GM12878 (cell line): ENCODE results near the gene TBC1D30. TPM values are rescaled to one million over a fixed set of nuclear protein-coding genes. Genes with fewer than 3 reads are reported as not detected.

Experiments
- ATAC-seq: fragments of 200-7000 bp; cut with Tn5 transposase; 3 replicates; pipeline ENCODE4 v1.9.1; 2020; ENCODE audit warnings: mild to moderate bottlenecking, moderate library complexity
- BruUV-seq: library from RNA; stranded (reverse); fragments of 400-500 nt; replicated peaks from 2 replicates; lab custom pipeline; 2021; lab: Mats Ljungman, UMichigan
- CTCF ChIA-PET: fragments of 300-600 bp; sonication (Branson Sonifier 250); formaldehyde crosslinking; extraction: SDS; loops from one replicate; lab custom pipeline; 2021; ENCODE audit warnings: inconsistent platforms; lab: Yijun Ruan, JAX
- POLR2A ChIA-PET: fragments of 350-600 bp; formaldehyde crosslinking; extraction: SDS; loops from one replicate; lab custom pipeline; 2021; ENCODE audit warnings: inconsistent platforms; lab: Charles Lee
- RAD21 ChIA-PET: fragments of 300-600 bp; sonication (Branson Sonifier 250); formaldehyde crosslinking; loops from one replicate; lab custom pipeline; 2023; ENCODE audit warnings: antibody characterized with exemption; ENCODE audit not compliant: unreplicated experiment; lab: Charles Lee
- SMC1A ChIA-PET: fragments of 300-600 bp; sonication (Branson Sonifier 250); formaldehyde crosslinking; loops from one replicate; lab custom pipeline; 2023; ENCODE audit not compliant: unreplicated experiment, uncharacterized antibody; lab: Charles Lee
- DNase-seq: peaks from one replicate; pipeline ENCODE4 v3.0.0-alpha.2; 2011; ENCODE audit warnings: low read depth, low spot score
- FAIRE-seq: peaks from 3 replicates; lab custom pipeline; 2011; peaks lifted over from hg19 to GRCh38; lab: Jason Lieb, UNC
- H2AFZ ChIP-seq: 2 replicates; pipeline ENCODE4 v1.6.0; 2011; ENCODE audit warnings: low read depth, low read length, control low read depth; ENCODE audit not compliant: control insufficient read depth
- H3K27ac ChIP-seq: 2 replicates; pipeline ENCODE4 v1.5.1; 2011; ENCODE audit warnings: control low read depth; ENCODE audit not compliant: control insufficient read depth, insufficient read depth
- H3K27me3 ChIP-seq, 2 experiments: replicated peaks in 1 of 2; 2 replicates each; pipeline versions ENCODE4 v1.6.0 to v1.6.1; 2011; ENCODE audit warnings: low read length in 1 of 2; ENCODE audit not compliant: control insufficient read depth in 2 of 2, insufficient read depth in 2 of 2
- H3K36me3 ChIP-seq, 2 experiments: 2 replicates each; pipeline ENCODE4 v1.5.1; 2011; ENCODE audit warnings: low read length in 1 of 2; ENCODE audit not compliant: control insufficient read depth in 2 of 2, insufficient read depth in 2 of 2
- H3K4me1 ChIP-seq: 2 replicates; pipeline ENCODE4 v1.6.1; 2011; ENCODE audit warnings: mild to moderate bottlenecking, low read length, moderate library complexity, mixed read lengths; ENCODE audit not compliant: control insufficient read depth, insufficient read depth
- H3K4me2 ChIP-seq: 2 replicates; pipeline ENCODE4 v1.6.0; 2011; ENCODE audit warnings: control low read depth; ENCODE audit not compliant: control insufficient read depth, insufficient read depth
- H3K4me3 ChIP-seq: fragments of 200-600 bp; sonication (generic); 2 replicates; pipeline ENCODE4 v1.5.1; 2016
- H3K79me2 ChIP-seq: 2 replicates; pipeline ENCODE4 v1.6.0; 2011; ENCODE audit warnings: low read length; ENCODE audit not compliant: control insufficient read depth, insufficient read depth
- H3K9ac ChIP-seq: 2 replicates; pipeline ENCODE4 v1.8.0; 2011; ENCODE audit warnings: low read length, control low read depth, mixed read lengths; ENCODE audit not compliant: control insufficient read depth, insufficient read depth
- H3K9me3 ChIP-seq: replicated peaks from 3 replicates; pipeline ENCODE4 v1.5.1; 2011; ENCODE audit warnings: mild to moderate bottlenecking, low read length; ENCODE audit not compliant: control insufficient read depth, insufficient read depth
- H4K20me1 ChIP-seq: 2 replicates; pipeline ENCODE4 v1.6.0; 2011; ENCODE audit not compliant: control insufficient read depth, insufficient read depth
- FOXM1 ChIP-seq: IDR thresholded peaks from 2 replicates; pipeline ENCODE4 v1.6.1; 2012; ENCODE audit warnings: low read depth, mild to moderate bottlenecking, inconsistent platforms, low read length, moderate library complexity
- GABPA ChIP-seq: IDR thresholded peaks from 2 replicates; pipeline ENCODE4 v1.6.1; 2014; ENCODE audit warnings: antibody characterized with exemption, low read depth, mild to moderate bottlenecking, inconsistent platforms
- MEF2B ChIP-seq: fragments of 450-650 bp; IDR thresholded peaks from 2 replicates; pipeline ENCODE4 v1.6.1; 2018; ENCODE audit warnings: mild to moderate bottlenecking, moderate library complexity; ENCODE audit not compliant: partially characterized antibody, poor library complexity, severe bottlenecking
- MLLT1 ChIP-seq: fragments of 450-650 bp; IDR thresholded peaks from 2 replicates; pipeline ENCODE4 v1.6.1; 2016; ENCODE audit warnings: mild to moderate bottlenecking
- POLR2AphosphoS5 ChIP-seq: IDR thresholded peaks from 2 replicates; pipeline ENCODE4 v1.6.1; 2011; ENCODE audit warnings: mild to moderate bottlenecking, low read length, inconsistent platforms
- RAD21 ChIP-seq: IDR thresholded peaks from 2 replicates; pipeline ENCODE4 v1.6.1; 2011; ENCODE audit warnings: mild to moderate bottlenecking, low read depth, low read length, moderate library complexity; ENCODE audit not compliant: insufficient read depth
- RB1 ChIP-seq: fragments of 450-650 bp; formaldehyde crosslinking; IDR thresholded peaks from 2 replicates; pipeline ENCODE4 v1.6.1; 2017; ENCODE audit warnings: mild to moderate bottlenecking, borderline replicate concordance
- SKIL ChIP-seq: fragments of 450-650 bp; IDR thresholded peaks from 2 replicates; pipeline ENCODE4 v1.6.1; 2017; ENCODE audit warnings: mild to moderate bottlenecking, low read depth, inconsistent platforms; ENCODE audit not compliant: poor library complexity, severe bottlenecking
- ZNF207 ChIP-seq: fragments of 450-650 bp; IDR thresholded peaks from 2 replicates; pipeline ENCODE4 v1.6.1; 2014; ENCODE audit warnings: antibody characterized with exemption, mild to moderate bottlenecking, borderline replicate concordance
- WGBS: methylation state at CpG from one replicate; pipeline ENCODE4 v1.1.6; 2016; ENCODE audit warnings: low lambda C conversion rate; ENCODE audit not compliant: insufficient replicate concordance, insufficient coverage; ENCODE audit errors: missing lambda C conversion rate; 5-methylcytosine and 5-hydroxymethylcytosine counted together
- in situ Hi-C: fragments of 300-500 bp; cut with MboI; formaldehyde crosslinking; loops from 9 replicates; pipeline ENCODE4 v1.14.3; 2018; ENCODE audit warnings: mixed read lengths
- intact Hi-C: fragments of 100-400 bp; cut with micrococcal nuclease; formaldehyde crosslinking; loops from one replicate; pipeline ENCODE4 v1.14.2; 2022; ENCODE audit not compliant: unreplicated experiment
- polyA plus RNA-seq, 11 experiments: library from polyadenylated mRNA; depleted of rRNA in 4 of 11; unstranded in 6 of 11; stranded (reverse) in 5 of 11; fragments of >200 nt; fragmentation: Nextera tagmentation in 4 of 11; fragmentation: Illumina TruSeq in 1 of 11; extraction: Ambion mirVana in 4 of 11; extraction: Trizol in 1 of 11; gene quantifications; 1 replicate in 1 of 11; 2 replicates in 10 of 11; pipeline versions ENCODE4 v1.2.1 to v1.2.3, GENCODE V29; 2011 to 2016; ENCODE audit warnings: inconsistent platforms in 2 of 11, missing spikeins in 2 of 11, low read depth in 1 of 11
- total RNA-seq, 4 experiments: library from RNA; depleted of rRNA in 3 of 4; stranded (reverse); fragments of >200 nt in 3 of 4; fragmentation: Illumina TruSeq in 1 of 4; extraction: Trizol in 1 of 4; gene quantifications; 2 replicates each; pipeline versions ENCODE4 v1.2.1 to v1.2.3, GENCODE V29; 2013 to 2021

The TBC1D30 gene
- total and polyA plus RNA-seq, 10 of the 15 experiments (the other 5 are each of a cell fraction or from before 2014, with no cell fraction given): 1.2 to 23.3 (median 11.1) TPM

- ChIA-PET CTCF (interaction anchor here (0.6 to 14.2 kb wide), 26 partner anchors 8 to 1519 kb away, joined by 3 to 192 read pairs (median 5); no protein-coding TSS in a partner anchor), RAD21 (interaction anchor here (0.8 to 6.3 kb wide), 16 partner anchors 7 to 349 kb away, joined by 3 to 96 read pairs (median 6); no protein-coding TSS in a partner anchor), SMC1A (interaction anchor here (0.7 to 8.0 kb wide), 21 partner anchors 7 to 416 kb away, joined by 3 to 110 read pairs (median 4); no protein-coding TSS in a partner anchor), POLR2A (no interaction called here)
- Histone ChIP-seq H2AFZ (peak overlapping the region; percentile 26; the same call in 1 of the 2 replicates), H3K4me3 (no peak overlapping the region), H3K4me2 (no peak overlapping the region), H3K4me1 (peaks cover 26% of the 10 kb centered on the region), H3K36me3 (no peaks in the 10 kb centered on the region), H3K27ac (peak overlapping the region; percentile 41), H3K9me3 (no peaks in the 10 kb centered on the region; the same call in 2 of the 3 replicates), H4K20me1 (no peaks in the 10 kb centered on the region), H3K79me2 (peaks cover 8% of the 10 kb centered on the region), H3K27me3 (no peaks in the 10 kb centered on the region), H3K9ac (no peak overlapping the region)
- no TSS peak for BruUV-seq
- intact Hi-C loops (loop anchor here (2.0 to 10.0 kb wide), 6 partner anchors 88 to 1165 kb away; no protein-coding TSS in a partner anchor), in situ Hi-C loops (loop anchor here (5.0 to 10.0 kb wide), 4 partner anchors 87 to 1215 kb away; no protein-coding TSS in a partner anchor)
- 0 out of 2 replicates have a peak, but pooled peaks have one; percentile 16 for TF ChIP-seq POLR2AphosphoS5
- no peak for TF ChIP-seq MEF2B
- 38% methylated on average over 11 of the region's 11 CpGs for WGBS
- DNase-seq: no peak
- no peak for FAIRE-seq
- ATAC-seq: no peak
Measured at GRCh38 chr12:64889434-64890216, 65.2 kb downstream of the TBC1D30 start.

- ChIA-PET POLR2A (interaction anchor here (0.5 to 0.7 kb wide), 2 partner anchors 11 to 575 kb away, joined by 3 to 4 read pairs; no protein-coding TSS in a partner anchor), RAD21 (interaction anchor here (0.6 to 6.3 kb wide), 34 partner anchors 8 to 712 kb away, joined by 3 to 96 read pairs (median 4); partner anchors contain the start of gene LEMD3), SMC1A (interaction anchor here (0.7 to 8.0 kb wide), 39 partner anchors 9 to 712 kb away, joined by 3 to 110 read pairs (median 4); partner anchors contain the start of gene LEMD3), CTCF (interaction anchor here (0.6 to 14.2 kb wide), 47 partner anchors 9 to 1518 kb away, joined by 3 to 192 read pairs (median 4); partner anchors contain the start of gene LEMD3)
- Histone ChIP-seq H3K4me1 (peaks cover 26% of the 10 kb centered on the region), H2AFZ (no peak overlapping the region), H3K27me3 (no peaks in the 10 kb centered on the region), H3K4me3 (no peak overlapping the region), H4K20me1 (no peaks in the 10 kb centered on the region), H3K9ac (no peak overlapping the region), H3K4me2 (no peak overlapping the region), H3K79me2 (peaks cover 2% of the 10 kb centered on the region), H3K36me3 (no peaks in the 10 kb centered on the region), H3K9me3 (no peaks in the 10 kb centered on the region), H3K27ac (no peak overlapping the region)
- in situ Hi-C loops: loop anchor here (5.0 to 10.0 kb wide), 4 partner anchors 89 to 1214 kb away; no protein-coding TSS in a partner anchor
- ATAC-seq: peak; percentile 60
- BruUV-seq: no TSS peak
- WGBS: 51% methylated on average over 6 of the region's 6 CpGs
- FAIRE-seq: no peak
- intact Hi-C loops: loop anchor here (1.0 to 5.0 kb wide), 6 partner anchors 86 to 391 kb away; no protein-coding TSS in a partner anchor
- DNase-seq: no peak
- TF ChIP-seq SKIL (peak; percentile 52), RAD21 (peak; percentile 95), RB1 (peak; percentile 58; the same call in 1 of the 2 replicates), FOXM1 (peak; percentile 37; the same call in 1 of the 2 replicates), MLLT1 (peak; percentile 39; the same call in 1 of the 2 replicates), ZNF207 (0 out of 2 replicates have a peak, but pooled peaks have one; percentile 41), GABPA (no peak)
Measured at GRCh38 chr12:64890873-64891468, 66.5 kb downstream of the TBC1D30 start.
